ENCODE results near the gene AHI1. TPM values are rescaled to one million over a fixed set of nuclear protein-coding genes. Genes with fewer than 3 reads are reported as not detected.
"Not testable (repeated sequence)": the region's sequence is repeated elsewhere in the genome, so short reads cannot be mapped to it uniquely, and the experiment has no call there.

AHI1 gene
- total RNA-seq, 2 donors from 2014 or later: 16.4 to 49.6 TPM

DNA sequence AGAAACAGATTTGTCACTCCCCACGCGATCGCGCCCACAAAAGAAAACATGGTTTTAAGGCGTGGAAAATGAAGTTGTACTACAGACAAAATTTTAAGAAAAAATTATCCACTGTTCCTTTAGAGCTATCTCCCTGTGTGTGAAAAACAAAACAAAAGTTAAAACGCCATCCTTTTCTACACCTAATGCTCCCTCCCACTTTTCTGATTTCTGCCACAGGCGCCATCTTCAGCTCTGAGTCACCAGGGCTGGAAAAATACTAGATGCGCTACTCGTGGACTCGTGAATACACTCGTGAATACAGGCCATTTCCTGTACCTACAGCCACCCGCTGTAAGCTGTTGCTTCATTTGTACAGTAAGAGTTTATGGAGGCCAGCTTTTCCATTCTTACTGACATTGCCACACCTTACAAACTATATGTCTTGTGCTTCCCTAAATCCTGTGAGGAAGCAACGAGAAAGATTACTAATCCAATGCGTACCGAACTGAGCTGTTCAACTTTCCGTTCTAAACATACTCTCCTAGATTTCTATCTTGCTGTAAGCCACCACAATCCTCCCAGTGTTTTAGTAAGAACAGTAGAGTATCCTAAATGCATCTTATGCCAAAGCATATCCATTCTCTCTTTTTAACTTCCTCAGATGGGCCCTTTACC lies 773 bp upstream of the AHI1 start:
- H3K27me3 Mint-ChIP-seq: no peaks in the 10 kb centered on the region
- no peak overlapping the region for H3K27ac Mint-ChIP-seq
- peaks cover 7% of the 10 kb centered on the region for H3K36me3 Mint-ChIP-seq
- DNase-seq (ENCODE audit: low spot score): peak; percentile 80
- H3K9me3 Mint-ChIP-seq: no peaks in the 10 kb centered on the region
- H3K4me3 Mint-ChIP-seq: no peak overlapping the region
- peaks cover 8 to 11% of the 10 kb centered on the region in 2 donors for H3K4me1 Mint-ChIP-seq (ENCODE audit: low read depth in 2 of 2)
- peak; percentile 71 to 73 for ATAC-seq

DNA sequence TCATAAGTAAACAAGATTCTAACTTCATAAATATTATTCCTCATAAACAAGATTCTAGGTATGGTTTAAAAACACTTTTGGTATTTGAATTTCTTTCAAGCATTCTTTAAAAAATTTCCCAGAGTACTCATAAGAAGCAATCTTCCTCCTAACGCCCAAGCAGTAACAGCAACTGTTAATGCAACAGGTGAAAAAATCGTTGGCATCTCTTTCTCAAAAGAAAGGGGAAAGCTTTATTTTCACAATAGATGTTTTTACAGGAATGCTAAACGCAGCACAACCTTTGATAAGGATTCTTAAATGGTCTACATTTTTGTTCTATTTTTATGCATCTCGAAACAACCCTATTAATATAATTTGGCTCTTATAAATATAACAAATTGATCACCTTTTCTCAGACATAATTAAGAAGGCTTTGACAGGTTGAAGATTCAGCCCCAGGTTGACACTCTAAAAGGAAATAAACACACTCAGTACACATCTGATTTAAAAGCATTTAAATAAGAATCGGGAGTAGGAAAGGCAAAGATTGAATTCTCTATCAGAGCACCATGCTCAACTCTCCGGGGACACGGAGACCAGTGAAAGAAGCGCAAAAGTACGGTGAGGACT lies 634 bp downstream of the AHI1 start:
- H3K4me1 Mint-ChIP-seq (ENCODE audit: low read depth in 2 of 2): peaks cover 8 to 11% of the 10 kb centered on the region in 2 donors
- H3K4me3 Mint-ChIP-seq: no peak overlapping the region
- no peak overlapping the region for H3K27ac Mint-ChIP-seq
- H3K9me3 Mint-ChIP-seq: no peaks in the 10 kb centered on the region
- no peak for DNase-seq (ENCODE audit: low spot score)
- no peak for ATAC-seq
- no peaks in the 10 kb centered on the region for H3K27me3 Mint-ChIP-seq
- H3K36me3 Mint-ChIP-seq: peaks cover 7% of the 10 kb centered on the region

DNA sequence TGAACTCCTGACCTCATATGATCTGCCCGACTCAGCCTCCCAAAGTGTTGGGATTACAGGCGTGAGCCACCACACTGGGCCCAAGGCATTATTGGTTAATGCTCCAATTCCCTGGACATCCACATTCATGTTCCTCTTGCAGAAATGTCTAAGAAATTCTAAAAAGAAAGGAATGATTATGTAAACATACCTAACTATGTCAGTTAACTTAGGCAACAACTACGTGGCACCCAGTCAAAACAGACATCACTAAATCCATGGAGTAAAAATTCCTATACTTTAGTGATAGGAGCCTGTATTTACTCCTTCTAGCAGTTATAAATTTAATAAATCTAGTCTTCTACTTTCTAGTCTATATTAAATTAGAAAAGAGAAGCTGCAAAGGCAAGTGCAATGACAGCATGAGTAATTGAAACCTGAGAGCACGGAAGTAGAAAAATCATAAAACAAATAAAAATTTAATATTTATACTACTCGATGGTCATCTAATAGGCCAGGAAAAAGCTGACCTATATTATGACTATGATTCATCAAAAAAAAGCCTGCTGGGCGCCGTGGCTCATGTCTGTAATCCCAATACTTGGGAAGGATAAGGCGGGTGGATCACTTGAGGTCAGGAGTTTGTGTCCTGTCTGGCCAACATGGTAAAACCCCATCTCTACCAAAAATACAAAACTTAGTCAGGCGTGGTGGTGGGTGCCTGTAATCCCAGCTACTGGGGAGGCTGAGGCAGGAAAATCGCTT lies 4.2 kb downstream of the AHI1 start:
- H3K27me3 Mint-ChIP-seq: no peaks in the 10 kb centered on the region
- no peak overlapping the region for H3K27ac Mint-ChIP-seq
- H3K4me3 Mint-ChIP-seq: no peak overlapping the region
- peaks cover 28% of the 10 kb centered on the region for H3K36me3 Mint-ChIP-seq
- ATAC-seq: no peak
- H3K4me1 Mint-ChIP-seq (ENCODE audit: low read depth in 2 of 2): peaks cover 8 to 11% of the 10 kb centered on the region in 2 donors
- DNase-seq (ENCODE audit: low spot score): no peak
- H3K9me3 Mint-ChIP-seq: no peaks in the 10 kb centered on the region

DNA sequence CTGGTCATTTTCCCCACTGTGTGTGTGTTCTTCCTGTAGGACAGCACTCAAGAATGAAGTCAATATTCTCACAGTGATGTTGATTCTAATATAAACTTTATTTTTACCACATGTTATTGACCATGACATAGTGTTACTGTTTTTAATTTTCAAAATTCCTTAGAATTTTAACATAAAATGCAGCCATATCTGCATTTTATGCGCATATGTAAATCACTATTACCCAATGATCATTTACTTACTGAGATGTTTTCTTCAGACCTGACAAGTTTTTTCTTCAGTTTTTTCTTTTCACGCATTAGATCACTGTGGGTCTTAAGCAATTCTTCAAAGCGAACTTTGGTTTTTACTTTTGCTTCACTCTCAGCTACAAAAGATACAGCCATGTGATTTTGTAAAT lies 7.2 kb downstream of the AHI1 start:
- Mint-ChIP-seq H3K27me3 (no peaks in the 10 kb centered on the region), H3K4me3 (no peak overlapping the region), H3K4me1 (ENCODE audit: low read depth in 2 of 2) (peaks cover under 1 to 2% of the 10 kb centered on the region in 2 donors), H3K9me3 (no peaks in the 10 kb centered on the region), H3K36me3 (peaks cover 33% of the 10 kb centered on the region), H3K27ac (no peak overlapping the region)
- DNase-seq (ENCODE audit: low spot score) (no peak), ATAC-seq (no peak)

DNA sequence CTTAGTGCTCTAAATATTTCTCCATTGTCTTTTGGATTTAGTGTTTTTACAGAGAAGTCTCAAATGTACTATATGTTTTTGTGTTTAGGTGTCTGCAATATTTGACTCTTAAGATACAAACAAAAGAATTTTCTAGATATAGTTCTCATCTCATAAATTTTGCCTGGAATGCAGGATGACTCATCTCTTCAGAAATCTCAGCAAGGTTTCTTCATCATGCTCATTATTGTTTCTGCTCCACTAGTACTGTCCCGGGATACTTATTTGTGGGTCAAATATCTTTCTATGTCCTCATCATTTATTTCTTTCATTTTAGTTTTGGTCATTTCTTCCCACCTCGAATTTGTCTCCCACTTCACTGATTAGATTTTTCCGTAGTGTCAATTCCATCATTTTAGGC lies 9.5 kb downstream of the AHI1 start:
- H3K4me3 Mint-ChIP-seq: no peak overlapping the region
- peaks cover 5% of the 10 kb centered on the region for H3K9me3 Mint-ChIP-seq
- ATAC-seq: no peak

DNA sequence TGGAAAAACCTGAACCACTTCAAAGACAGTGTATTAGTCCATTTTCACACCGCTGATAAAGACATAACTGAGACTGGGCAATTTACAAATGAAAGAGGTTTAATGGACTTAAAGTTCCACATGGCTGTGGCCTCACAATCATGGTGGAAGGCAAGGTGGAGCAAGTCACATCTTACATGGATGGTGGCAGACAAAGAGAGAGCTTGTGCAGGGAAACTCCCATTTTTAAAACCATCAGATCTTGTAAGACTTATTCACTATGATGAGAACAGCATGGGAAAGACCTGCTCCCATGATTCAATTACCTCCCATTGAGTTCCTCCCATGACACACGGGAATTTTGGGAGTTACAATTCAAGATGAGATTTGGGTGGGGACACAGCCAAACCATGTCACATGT lies 13.6 kb downstream of the AHI1 start:
- not testable (repeated sequence) for H3K27me3 Mint-ChIP-seq; H3K4me1 Mint-ChIP-seq (ENCODE audit: low read depth in 2 of 2); H3K4me3 Mint-ChIP-seq; H3K27ac Mint-ChIP-seq; DNase-seq (ENCODE audit: low spot score); ATAC-seq
- Mint-ChIP-seq H3K36me3 (peaks cover 44% of the 10 kb centered on the region), H3K9me3 (peaks cover 12% of the 10 kb centered on the region)

More for the DNA sequence above, 9.5 kb downstream of the AHI1 start:
- H3K36me3 Mint-ChIP-seq: peaks cover 40% of the 10 kb centered on the region
- DNase-seq (ENCODE audit: low spot score): no peak
- H3K27me3 Mint-ChIP-seq: no peaks in the 10 kb centered on the region
- no peak overlapping the region for H3K27ac Mint-ChIP-seq
- H3K4me1 Mint-ChIP-seq (ENCODE audit: low read depth in 2 of 2): no peaks in the 10 kb centered on the region

DNA sequence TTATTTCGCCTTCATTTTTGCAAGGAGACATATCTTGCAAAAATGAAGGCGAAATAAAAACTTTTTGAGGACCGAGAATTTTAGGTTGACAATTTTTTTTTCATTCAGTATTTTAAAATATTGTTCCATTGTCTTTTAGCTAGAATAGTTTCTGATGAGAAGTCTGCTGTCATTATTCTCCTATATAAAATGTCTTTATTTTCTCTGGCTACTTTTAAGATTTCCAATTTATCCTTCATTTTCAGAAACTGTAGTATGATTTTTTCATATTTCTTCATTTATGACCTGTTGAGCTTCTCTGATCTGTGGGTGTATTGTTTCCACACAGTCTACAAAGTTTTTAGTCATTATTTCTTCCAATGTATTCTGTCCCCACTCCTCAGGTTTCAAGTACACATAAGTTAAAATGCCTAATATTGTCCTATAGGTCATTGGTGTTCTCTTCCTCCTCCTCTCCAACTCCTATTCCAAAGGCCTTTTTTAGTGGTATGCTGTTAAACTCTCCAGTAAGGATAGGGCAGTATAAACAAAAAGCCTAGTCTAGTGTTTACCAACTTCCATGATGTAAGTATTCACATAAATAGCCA lies 15.7 kb downstream of the AHI1 start:
- Mint-ChIP-seq H3K9me3 (peaks cover 12% of the 10 kb centered on the region), H3K4me1 (ENCODE audit: low read depth in 2 of 2) (peaks cover 0 to 4% of the 10 kb centered on the region in 2 donors), H3K27me3 (no peaks in the 10 kb centered on the region), H3K36me3 (peaks cover 45% of the 10 kb centered on the region), H3K27ac (no peak overlapping the region), H3K4me3 (no peak overlapping the region)
- ATAC-seq (no peak), DNase-seq (ENCODE audit: low spot score) (no peak)

DNA sequence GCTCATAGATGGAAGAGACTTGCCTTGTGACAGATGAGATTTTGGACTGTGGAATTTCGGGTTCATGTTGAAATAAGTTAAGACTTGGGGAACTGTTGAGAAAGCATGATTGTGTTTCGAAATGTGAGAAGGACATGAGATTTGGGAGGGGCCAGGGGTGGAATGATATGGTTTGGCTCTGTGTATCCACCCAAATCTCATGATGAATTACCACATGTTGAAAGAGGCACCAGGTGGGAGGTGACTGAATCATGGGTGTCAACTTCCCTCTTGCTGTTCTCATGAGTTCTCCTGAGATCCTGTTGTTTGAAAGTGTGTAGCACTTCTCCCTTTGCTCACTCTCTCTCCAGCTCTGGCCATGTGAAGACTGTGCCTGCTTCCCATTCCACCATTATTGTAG lies 17.9 kb downstream of the AHI1 start:
- H3K9me3 Mint-ChIP-seq: peaks cover 12% of the 10 kb centered on the region
- no peak overlapping the region for H3K4me3 Mint-ChIP-seq
- H3K27me3 Mint-ChIP-seq: no peaks in the 10 kb centered on the region
- H3K27ac Mint-ChIP-seq: no peak overlapping the region
- H3K4me1 Mint-ChIP-seq (ENCODE audit: low read depth in 2 of 2): peaks cover 0 to 4% of the 10 kb centered on the region in 2 donors
- H3K36me3 Mint-ChIP-seq: peaks cover 45% of the 10 kb centered on the region
- DNase-seq (ENCODE audit: low spot score) (no peak), ATAC-seq (no peak)

DNA sequence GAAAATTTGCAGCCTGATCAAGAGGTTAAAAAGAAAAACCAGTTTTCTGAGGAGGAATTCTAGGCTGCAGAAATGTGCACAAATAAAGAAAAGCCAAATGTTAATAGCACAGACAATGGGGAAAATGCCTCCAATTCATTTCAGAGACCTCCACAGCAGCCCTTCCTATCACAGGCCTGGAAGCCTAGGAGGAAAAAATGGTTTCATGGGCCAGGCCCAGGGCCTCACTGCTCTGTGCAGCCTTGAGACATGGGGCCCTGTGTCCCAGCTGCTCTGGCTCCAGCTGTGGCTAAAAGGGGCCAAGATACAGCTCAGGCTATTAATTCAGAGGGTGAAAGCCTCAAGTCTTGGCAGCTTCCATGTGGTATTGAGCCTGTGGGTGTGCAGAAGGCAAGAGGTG lies 18.9 kb downstream of the AHI1 start:
- ATAC-seq: no peak
- no peak for DNase-seq (ENCODE audit: low spot score)
- H3K9me3 Mint-ChIP-seq: peaks cover 9% of the 10 kb centered on the region
- H3K4me3 Mint-ChIP-seq: no peak overlapping the region
- peaks cover 36% of the 10 kb centered on the region for H3K36me3 Mint-ChIP-seq
- H3K27ac Mint-ChIP-seq: no peak overlapping the region
- H3K27me3 Mint-ChIP-seq: no peaks in the 10 kb centered on the region
- H3K4me1 Mint-ChIP-seq (ENCODE audit: low read depth in 2 of 2): peaks cover 0 to 4% of the 10 kb centered on the region in 2 donors

DNA sequence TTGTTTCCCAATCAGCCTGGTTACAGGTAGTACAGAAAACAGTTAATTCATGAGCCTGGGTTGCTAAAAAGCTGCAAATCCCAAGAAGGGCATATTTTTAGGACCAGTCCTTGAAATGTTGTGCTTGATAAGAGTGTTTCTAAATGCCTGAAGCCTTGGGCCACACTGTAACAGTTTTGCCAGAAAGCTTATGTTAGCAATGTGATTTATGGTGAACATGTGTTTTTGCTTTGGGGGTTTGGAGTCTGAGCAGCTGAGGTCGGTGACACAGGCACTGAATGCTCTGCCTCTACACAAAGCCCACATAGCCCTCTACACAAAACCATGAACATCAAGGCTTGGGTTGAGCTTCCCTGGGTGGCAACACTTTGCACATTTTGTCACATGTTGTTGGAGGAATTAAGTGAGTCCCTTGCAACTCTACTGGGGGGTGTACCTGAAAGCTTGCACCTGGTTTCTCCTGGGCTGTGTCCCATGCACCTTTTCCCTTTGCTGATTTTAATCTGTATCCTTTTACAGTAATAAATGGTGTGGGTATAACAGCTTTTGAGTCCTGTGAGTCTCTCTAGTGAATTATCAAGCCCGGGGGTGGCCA lies 22.2 kb downstream of the AHI1 start:
- H3K4me1 Mint-ChIP-seq (ENCODE audit: low read depth in 2 of 2): peaks cover 0 to 4% of the 10 kb centered on the region in 2 donors
- H3K4me3 Mint-ChIP-seq: no peak overlapping the region
- ATAC-seq: no peak
- no peaks in the 10 kb centered on the region for H3K27me3 Mint-ChIP-seq
- H3K27ac Mint-ChIP-seq: no peak overlapping the region
- H3K36me3 Mint-ChIP-seq: peaks cover 23% of the 10 kb centered on the region
- DNase-seq (ENCODE audit: low spot score): no peak
- H3K9me3 Mint-ChIP-seq: no peaks in the 10 kb centered on the region

DNA sequence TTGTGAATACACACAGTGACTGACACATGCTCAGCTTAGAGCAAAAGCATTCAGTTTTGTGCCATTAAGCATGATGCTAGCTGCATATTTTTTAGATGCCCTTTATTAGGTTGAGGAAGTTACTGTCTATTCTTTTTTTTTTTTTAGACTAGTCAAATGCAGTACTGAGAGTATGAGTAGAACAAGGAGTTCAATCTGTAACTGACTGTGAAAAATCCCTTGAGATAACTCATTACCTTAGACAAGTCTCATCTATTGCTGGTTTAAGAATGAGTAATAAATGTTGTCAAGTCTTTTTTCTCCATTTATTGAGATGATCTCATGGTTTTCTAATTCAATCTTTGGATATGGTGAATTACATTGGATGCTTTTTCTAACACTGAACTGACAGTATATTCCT lies 23.2 kb downstream of the AHI1 start:
- ATAC-seq (no peak), DNase-seq (ENCODE audit: low spot score) (no peak)
- Mint-ChIP-seq H3K27ac (no peak overlapping the region), H3K9me3 (no peaks in the 10 kb centered on the region), H3K4me3 (no peak overlapping the region), H3K4me1 (ENCODE audit: low read depth in 2 of 2) (peaks cover 0 to 4% of the 10 kb centered on the region in 2 donors), H3K36me3 (peaks cover 17% of the 10 kb centered on the region), H3K27me3 (no peaks in the 10 kb centered on the region)

DNA sequence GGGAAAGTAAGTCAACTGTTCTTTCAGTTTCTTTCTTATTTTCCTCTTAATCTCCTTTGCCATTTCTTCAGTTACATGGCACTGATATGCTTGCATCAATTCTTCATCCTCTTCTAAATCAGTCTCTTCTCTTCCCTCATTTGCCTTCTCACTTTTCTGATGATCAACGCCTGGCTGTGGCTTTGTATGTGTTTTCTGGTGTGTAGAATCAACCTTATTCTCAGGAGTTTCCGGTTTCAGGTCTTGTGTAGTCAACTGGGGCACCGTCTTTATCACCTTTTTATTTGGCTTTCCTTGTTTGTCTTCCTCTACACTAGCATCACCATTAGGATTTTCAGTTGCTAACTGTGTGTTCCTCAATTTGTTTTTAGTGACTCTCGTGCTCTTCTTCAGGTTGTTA lies 31.6 kb downstream of the AHI1 start:
- no peak overlapping the region for H3K4me3 Mint-ChIP-seq
- peaks cover 4 to 5% of the 10 kb centered on the region in 2 donors for H3K4me1 Mint-ChIP-seq (ENCODE audit: low read depth in 2 of 2)
- no peak for DNase-seq (ENCODE audit: low spot score)
- ATAC-seq: no peak
- H3K27me3 Mint-ChIP-seq: no peaks in the 10 kb centered on the region
- no peaks in the 10 kb centered on the region for H3K9me3 Mint-ChIP-seq
- H3K36me3 Mint-ChIP-seq: peaks cover 10% of the 10 kb centered on the region
- H3K27ac Mint-ChIP-seq: no peak overlapping the region

DNA sequence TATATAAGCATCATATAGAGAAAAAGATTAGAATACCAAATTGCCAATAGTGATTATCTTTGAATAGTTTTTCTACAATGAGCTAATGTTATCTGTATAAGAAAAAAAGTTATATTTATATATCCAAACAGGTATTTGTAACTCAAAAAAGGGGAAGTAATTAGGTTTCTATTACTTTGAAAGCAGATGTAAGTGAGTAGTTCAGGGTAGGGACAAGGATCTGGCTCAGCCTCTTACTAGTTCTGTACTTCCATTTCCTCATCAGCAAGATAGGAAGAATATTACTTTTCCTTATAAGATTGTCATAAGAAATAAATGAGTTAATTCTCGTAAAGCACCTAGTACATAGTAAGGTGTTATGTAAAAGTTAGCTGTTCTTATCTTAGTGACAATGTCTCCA lies 32.2 kb downstream of the AHI1 start:
- Mint-ChIP-seq H3K4me1 (ENCODE audit: low read depth in 2 of 2) (peaks cover 5% of the 10 kb centered on the region in 2 donors), H3K36me3 (peaks cover 7% of the 10 kb centered on the region), H3K4me3 (no peak overlapping the region), H3K9me3 (no peaks in the 10 kb centered on the region), H3K27ac (no peak overlapping the region), H3K27me3 (no peaks in the 10 kb centered on the region)
- DNase-seq (ENCODE audit: low spot score) (no peak), ATAC-seq (no peak)
